CD4-positive, alpha-beta T cell treated with Interleukin-12 subunit alpha and Interleukin-12 subunit beta, for 1 hour (primary cell): ENCODE data around the gene THY1.

Experiments
- DNase-seq: peaks from one replicate; pipeline ENCODE4 v3.0.0-alpha.2; 2020

The THY1 gene

DNA sequence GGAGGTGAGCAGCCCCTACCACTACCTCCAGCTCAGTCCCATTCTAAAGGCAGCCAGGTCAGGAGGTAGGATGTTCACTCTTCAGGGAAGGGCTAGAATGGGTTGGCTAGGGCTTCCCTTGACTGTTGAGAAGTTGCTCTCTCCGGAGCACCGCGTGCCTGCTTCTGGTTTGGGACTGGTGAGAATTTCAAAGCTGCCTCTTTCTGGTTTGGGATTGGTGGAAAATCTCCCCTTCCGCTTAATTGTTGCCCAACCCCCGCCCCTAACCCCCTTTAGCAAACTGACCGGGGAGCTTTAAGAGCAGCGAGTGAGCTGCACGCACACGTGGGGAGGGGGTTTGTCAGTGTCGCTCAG, 42.2 kb downstream of the THY1 start:
- DNase-seq: no peak

DNA sequence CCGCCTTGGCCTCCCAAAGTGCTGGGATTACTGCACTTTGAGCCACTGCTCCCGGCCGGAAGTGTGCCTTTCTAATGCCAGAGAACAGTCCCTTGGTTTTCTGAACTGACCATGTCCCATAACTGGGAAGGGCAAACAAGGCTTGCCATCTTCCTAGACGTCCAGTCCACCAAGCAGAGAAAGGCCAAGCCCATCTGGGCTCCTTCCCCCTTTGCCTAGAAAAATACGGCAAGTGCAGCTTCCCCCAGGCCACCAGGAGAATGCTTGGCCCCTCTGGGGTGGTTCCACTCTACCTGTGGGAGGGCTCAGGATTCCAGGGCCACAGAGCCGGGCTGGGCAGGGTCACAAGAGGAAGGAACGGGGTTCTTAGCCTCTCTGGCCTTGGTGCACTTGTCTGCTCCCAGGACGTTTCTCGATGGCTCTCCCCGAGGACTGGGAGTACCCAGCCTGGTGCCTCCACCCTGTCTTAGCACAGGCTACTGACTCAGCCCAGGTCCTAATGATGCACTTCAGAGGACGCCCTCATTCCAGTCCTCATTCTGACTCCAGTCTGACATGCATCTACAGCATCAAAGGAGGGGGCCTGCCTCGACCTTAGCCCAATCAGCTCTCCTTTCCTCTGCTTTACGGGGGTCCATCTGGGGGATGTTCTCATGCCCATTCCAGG, 42.7 kb downstream of the THY1 start:
- DNase-seq: no peak

GRCh38 chr11:119378851-119379465, 44.0 kb downstream of the THY1 start:
- no peak for DNase-seq

DNA sequence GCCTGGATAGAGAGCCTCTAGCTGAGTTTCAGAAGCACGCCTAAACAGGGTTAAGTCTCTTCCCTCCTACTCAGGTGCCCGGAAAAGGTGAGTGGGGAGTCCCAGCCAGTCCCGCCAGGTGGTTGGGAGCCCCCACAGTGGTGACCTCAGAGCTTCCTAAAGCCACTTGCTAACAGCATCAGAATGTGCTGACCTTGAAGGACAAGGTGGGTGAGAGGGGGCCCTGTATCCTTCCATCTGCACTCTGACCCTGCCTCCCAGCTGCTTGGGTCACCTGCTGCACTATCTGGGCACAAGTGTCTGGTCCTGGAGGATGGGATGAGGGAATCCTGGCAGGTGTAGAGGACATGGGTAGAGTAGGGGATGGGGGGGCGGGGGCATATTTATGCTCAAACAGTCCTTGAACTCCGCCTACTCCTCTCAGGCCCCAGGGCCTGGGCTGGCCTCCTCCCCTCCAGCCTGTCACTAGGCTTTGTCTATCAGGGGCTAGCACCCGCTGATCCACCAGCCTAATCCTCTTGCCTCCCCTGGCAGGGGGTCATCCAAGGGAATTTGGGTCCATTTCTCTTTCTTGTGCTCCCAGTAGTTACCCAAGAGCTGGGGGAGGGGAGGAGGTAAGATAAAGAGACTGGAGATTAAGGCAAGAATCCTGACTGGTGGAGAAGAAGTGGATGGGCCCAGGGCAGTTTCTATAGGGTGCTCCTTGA, 44.9 kb downstream of the THY1 start:
- no peak for DNase-seq

DNA sequence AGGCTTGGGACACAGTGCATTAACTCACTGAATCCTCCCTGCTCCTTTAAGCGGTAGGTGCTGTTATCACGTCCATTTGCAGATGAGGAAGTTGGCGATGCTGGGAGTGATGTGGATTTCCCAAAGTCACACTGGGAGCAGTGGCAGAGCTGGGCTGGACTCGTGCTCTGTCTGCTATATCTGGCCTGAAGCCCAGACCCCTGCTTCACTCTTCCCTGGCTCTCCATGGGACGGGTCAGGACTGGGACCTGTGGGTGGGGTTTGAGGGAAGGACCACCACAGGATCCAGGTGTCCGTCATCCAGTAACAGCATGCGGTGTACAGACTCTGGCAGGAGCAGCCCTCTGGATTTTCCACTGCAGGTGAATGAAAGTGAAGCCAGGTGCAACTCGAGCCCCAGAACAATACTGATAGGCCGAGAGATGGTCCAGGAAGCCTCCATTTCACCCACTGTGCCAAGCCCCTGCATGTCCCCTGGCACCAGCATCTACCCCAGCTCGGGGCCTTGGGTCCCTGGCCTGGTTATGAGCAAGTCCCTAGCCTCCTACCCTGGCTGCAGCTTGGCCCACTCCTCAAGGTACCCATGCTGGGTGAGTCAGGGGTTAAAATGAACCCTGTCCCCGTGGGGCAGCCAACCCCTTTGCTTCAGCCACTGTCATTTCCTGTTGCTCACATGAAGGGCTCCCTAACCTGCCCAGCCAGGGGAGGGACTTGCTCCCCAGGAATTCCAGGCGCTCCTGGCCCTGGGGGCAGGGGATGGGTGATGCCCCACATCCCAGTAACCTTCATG, 45.7 kb downstream of the THY1 start:
- no peak for DNase-seq

GRCh38 chr11:119376197-119376847, 46.6 kb downstream of the THY1 start:
- no peak for DNase-seq

GRCh38 chr11:119375337-119376196, 47.4 kb downstream of the THY1 start:
- no peak for DNase-seq

GRCh38 chr11:119374632-119375336, 48.2 kb downstream of the THY1 start:
- DNase-seq: no peak

- DNase-seq: peak; percentile 54
Observed at GRCh38 chr11:119373921-119374631, 48.9 kb downstream of the THY1 start.

- DNase-seq: no peak
Observed at GRCh38 chr11:119373059-119373920, 49.7 kb downstream of the THY1 start.

DNA sequence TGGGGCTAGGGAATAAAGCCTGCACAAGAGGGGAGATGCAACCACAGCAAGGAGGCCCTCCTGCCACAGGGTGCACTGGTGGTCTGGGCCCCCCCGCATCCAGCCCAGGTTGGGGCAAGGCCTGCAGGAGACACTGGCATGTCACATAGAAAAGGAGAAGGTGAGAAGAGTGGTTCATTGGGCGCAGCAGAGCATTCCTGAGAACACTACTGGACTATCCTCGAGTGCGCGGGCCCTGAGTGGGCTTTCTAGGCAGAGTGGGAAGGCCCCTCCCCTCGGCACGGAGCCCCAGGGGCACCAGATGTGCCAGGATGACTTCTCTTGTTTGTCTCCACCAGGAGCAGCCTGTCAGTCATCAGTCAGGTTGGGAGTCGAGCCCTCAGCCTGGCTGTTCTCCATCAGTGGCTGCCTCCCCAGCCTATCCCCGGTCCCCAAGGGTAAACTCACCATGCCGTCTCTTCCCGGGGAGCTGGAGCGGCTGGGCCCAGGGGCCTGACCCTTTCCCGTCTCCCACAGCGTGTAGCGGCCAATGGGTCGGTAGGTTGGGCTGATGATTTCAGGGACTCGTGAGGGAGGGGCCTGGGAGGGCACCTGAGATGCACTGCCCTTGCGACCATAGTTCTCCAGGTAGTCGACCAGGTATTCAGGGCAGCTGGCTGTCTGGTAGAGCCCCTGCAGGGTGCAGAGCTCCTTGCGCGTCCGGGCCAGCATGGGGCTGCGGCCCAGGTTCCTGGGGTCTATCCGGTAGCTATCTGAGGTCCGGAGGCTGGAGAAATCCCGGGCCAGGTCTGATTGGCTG, 50.5 kb downstream of the THY1 start:
- no peak for DNase-seq

GRCh38 chr11:119371778-119372182, 51.2 kb downstream of the THY1 start:
- no peak for DNase-seq

DNA sequence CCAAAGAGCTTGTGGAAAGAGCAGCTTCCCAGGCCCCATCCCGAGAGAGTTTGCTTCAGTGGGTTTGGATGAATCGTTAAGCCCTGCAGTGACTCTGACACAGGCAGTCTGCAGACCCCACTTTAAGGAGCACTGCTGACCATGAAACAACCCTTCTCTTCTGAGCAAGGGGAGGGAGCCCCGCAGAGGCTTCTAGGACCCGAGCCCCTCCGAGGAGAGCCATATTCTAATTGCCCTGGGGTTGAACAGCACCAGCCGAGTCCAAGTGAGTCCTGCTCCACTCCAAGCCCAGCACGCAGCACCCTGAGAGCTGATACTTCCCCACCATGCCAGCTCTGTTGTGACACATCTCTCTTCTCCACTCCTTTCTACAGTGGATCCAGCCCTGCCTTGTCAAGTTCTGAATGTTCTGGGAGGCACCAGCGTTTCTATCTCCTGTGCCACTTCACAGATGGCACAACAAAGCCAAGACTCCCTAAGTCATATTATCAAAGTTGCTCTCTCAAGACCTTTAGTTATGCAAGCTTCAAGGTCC, 51.8 kb downstream of the THY1 start:
- DNase-seq: no peak

DNA sequence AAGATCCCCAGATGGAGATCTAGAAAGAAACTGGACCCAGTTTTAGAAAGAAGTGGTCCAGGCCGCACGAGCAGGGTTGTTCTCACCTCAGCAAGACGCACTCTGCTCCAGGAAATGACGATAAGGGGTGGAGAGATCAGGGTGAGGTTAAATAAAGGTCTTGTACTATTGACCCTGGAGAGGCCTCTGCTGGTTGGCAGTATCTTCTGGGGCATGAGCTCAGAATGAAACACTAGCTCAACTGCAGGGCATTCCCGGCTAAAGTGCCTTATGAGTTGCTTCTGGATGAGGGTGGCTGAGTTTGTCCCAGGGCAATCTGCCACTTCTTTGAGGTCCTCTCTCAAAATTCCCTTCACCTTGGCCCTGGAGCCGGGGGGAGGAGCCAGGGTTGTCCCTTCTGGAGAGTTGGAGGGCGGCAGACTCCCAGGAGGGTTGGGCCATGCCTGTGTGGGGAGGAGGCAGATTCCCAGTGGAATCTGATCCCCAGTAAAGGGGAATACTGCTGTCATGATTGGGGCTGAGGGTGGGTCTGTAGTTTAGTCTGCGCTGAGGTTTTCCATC, 52.4 kb downstream of the THY1 start:
- DNase-seq: no peak

DNA sequence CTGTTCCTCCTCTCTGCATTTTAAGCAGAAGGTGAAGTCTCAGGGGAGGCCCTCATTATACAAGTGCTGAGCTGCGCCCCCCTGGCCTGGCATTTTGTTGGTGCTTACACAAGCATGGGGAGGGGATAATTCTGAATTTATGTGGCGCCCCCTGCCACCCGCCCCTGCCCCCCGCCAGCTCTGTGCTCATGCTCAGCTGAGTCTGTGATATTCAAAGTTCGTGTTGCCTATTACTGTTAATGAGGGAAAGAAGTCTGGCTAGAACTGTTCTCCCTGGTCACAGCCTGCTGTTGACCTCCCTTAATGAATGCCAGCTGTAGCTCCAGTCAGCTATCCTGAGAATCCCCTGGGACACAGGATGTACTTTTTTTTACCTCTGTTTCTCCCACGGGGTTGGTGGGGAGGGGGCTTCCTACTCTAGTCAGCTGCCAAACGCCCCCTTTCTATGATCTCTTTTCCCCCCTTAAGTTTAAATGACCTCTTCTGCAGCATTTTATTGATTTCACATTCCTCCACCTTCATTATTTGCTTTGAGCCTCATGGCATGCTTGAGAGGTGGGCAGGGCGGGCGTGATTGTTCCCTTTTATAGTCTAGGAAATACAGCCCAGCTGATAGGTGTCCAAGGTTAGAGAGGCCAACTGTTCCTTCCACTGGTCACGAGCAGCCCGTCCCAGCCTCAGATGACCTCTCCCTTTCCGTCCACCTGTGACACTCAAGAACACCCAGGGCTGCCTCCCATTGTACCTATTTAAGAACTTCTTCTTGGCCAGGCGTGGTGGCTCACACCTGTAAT, 53.6 kb downstream of the THY1 start:
- DNase-seq: no peak

GRCh38 chr11:119368121-119369034, 54.6 kb downstream of the THY1 start:
- DNase-seq: no peak
